Hepatocyte (in vitro differentiated cells): ENCODE results near the gene ASTN2.

ENCODE experiments used
- EZH2 ChIP-seq: fragments of 200-600 bp; sonication (generic); IDR thresholded peaks from 2 replicates; pipeline ENCODE4 v1.6.1; 2016; ENCODE audit warnings: antibody characterized with exemption, mild to moderate bottlenecking, borderline replicate concordance
- TF ChIP-seq, protein P1 (sequence below): fragments of 200-600 bp; sonication (generic); IDR thresholded peaks from 2 replicates; pipeline ENCODE4 v1.5.1; 2016; ENCODE audit warnings: antibody characterized with exemption, mild to moderate bottlenecking; ENCODE audit not compliant: poor library complexity

DNA sequence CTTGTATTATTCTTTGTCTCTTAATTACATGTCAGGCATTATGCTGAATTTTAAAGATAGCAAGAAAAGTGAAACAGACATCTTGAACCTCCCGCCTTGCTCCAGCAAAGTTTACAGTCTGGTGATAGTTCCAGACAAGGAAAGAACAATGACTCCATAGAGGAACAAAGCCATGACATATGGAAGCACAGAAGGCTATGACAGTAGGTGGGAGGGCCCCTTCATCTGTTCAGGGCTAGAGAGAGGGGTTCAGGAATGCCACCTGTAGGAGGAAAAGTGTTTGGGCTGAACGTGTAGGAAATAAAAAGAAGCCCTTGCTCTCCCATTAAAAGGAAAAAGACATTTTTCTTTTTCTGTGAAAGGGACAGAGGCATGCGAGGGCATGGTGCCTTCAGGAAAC lies 412.2 kb downstream of the ASTN2 start:
- TF ChIP-seq EZH2: no peak
- TF ChIP-seq, protein P1, sequence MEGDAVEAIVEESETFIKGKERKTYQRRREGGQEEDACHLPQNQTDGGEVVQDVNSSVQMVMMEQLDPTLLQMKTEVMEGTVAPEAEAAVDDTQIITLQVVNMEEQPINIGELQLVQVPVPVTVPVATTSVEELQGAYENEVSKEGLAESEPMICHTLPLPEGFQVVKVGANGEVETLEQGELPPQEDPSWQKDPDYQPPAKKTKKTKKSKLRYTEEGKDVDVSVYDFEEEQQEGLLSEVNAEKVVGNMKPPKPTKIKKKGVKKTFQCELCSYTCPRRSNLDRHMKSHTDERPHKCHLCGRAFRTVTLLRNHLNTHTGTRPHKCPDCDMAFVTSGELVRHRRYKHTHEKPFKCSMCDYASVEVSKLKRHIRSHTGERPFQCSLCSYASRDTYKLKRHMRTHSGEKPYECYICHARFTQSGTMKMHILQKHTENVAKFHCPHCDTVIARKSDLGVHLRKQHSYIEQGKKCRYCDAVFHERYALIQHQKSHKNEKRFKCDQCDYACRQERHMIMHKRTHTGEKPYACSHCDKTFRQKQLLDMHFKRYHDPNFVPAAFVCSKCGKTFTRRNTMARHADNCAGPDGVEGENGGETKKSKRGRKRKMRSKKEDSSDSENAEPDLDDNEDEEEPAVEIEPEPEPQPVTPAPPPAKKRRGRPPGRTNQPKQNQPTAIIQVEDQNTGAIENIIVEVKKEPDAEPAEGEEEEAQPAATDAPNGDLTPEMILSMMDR: no peak
